Amygdala (tissue), 56 donors: ENCODE data around the gene PTPRG.

Source experiments
- DNase-seq, 56 donors: peaks; one replicate each; lab custom pipeline; 2025; lab: John Stamatoyannopoulos, UW

Gene PTPRG

DNA sequence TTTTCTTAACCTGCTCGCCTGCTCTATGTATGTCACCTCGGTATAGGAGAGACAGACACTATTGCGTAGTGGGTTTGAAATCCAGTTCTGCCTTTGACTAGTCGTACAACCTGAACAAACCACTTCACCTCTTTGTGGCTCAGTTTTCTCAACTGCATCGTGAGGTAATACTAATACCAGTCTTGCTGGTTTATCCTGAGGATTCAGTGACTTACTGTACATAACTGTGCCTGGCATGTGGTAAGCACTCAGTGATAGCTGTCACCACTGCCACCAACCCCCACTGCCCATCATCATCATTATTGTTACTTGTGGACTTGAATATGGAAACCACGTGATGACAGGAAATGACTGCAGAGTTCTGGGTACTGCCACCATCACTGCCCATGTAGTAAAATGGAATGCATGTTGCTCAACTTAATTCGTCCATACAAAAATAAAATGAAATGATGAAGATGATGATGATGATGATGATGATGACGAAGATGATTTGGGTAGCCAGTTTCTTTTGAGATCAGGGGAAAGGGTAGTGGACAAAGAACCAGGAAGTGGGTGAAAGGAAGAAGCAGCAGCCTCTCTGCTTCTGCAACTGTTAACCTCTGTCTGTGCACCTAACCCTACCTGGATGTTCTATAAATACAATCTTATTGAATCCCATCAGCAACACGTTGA is 583.9 kb downstream of the PTPRG start:
- DNase-seq: no peak

DNA sequence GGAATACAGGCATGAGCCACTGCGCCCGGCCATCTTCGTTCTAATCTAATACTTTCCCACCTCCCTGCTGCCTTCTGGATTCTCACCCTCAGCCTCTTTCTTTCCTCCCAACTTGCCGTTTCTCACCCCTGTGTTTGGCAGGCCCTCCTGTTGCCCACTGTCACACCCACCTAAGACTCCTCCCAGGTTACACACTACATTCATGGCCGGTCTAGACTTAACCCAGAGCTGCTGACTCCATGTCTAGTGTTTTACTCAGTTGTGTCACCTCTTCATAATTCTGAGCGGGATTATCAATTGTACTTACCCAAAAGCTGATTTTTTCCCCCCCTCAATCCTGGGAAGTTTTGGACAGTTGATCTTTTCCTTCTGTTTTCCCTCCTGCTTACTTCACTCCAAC is 588.2 kb downstream of the PTPRG start:
- no peak for DNase-seq

DNA sequence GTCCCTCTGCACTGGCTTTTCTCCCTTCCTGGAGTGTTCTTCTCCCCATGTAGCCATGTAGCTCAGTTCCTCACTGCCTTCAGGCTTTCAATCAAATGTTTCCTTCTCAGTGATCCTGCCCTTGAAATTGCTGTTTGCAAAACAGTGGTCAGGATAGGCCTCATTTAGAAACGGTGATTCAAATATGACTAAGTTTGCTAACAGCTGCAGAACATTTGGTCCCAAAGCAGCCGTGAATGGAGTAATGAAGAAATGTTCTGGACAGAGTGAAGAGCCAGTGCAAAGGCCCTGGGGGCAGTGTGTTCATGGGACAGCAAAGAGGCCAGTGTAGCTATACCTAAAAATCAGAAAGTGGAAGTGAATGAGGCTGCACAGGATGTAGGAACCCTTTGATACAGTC is 588.6 kb downstream of the PTPRG start:
- no peak for DNase-seq

DNA sequence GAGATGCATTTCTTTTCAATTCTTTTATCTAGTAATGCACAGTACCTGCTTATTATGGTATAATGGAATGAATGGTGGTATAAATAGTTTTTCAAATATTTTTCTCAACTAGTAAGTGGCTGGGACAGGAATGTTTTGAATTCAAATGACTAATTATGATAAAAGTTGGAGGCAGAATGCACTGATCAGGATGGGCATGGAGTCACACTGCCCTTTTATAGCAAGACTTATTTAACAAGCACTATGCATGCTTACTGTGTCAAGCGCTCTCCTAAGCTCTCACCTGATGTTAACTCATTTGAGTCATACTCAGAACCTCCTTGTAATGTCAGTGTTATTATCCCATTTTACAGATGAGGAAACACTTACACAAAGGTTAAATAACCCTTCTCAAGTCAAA is 590.2 kb downstream of the PTPRG start:
- no peak for DNase-seq

DNA sequence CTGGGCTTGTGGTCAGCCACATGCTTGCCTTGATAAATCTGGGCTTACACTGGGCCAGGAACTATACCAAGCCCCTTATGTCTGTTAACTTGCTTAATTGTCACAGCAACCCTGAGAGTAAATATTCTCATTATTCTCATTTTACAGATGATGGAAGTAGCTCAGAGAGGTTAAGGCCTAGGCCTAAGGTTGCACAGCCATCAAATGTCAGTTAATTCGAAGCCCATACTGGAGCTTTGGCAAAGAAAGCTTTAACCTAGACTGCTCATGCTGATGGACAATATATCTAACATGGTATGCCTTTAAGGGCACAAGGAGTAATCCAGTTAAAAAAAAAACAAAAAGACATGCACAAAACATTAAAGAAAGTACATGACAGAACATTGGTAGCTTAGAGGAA is 591.9 kb downstream of the PTPRG start:
- DNase-seq: no peak

DNA sequence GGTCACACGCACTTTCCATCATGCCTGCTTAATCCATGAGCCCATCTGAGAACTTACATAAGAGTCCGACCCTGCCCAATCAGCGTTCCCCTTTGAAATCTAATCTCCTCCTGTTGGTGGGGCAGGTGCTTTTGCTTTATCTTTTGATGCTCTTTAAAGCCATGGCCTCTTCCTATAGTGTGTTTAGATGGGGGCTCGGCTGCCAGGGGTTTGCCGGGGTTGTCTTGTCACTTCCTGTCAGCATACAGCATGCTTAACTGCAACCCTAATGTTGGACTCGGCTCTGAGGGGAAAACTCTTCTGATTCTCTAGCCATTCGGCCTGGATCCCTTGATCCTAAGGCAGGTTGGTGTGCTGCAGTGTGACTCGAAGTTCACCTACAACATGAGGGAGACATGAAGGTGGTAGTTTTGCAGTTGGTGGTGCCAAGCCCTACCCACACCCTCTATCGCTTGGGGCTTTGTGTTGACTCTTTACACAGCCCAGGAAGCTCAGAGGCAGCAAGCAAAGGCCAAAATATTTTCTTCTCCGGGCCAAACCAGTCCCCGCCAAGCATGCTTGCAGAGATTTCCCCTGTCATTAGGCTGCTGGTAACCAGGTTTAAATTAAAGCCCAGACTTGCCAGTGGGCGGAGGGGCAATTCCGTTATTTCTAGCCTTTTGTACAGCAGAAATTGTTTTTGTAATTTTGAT is 593.2 kb downstream of the PTPRG start:
- DNase-seq: no peak

DNA sequence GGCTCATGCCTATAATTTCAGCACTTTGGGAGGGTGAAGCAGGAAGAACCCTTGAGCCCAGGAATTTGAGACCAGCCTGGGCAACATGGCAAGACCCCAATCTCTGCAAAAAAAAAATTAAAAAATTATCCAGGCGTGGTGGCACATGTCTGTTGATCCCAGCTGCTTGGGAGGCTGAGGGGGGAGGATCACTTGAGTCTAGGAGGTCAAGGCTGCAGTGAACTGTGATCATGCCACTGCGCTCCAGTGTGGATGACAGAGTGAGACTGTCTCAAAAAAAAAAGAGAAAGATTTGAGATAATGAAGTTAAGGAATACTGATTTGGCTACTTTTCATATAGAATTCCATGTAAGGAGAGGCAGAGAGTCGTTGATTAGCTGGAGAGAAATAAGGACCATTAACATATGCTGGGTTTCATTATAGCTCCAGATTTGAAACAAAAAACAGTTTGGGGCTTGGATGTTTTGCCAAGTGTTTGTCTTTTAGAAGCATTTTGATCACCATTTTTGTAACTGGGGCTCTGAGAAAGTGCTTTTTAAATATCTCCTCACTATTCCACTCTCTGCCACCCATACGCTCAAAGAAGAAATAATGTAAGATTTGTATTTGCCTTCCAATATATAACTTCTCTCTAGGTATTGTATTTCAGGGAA is 597.8 kb downstream of the PTPRG start:
- no peak for DNase-seq

DNA sequence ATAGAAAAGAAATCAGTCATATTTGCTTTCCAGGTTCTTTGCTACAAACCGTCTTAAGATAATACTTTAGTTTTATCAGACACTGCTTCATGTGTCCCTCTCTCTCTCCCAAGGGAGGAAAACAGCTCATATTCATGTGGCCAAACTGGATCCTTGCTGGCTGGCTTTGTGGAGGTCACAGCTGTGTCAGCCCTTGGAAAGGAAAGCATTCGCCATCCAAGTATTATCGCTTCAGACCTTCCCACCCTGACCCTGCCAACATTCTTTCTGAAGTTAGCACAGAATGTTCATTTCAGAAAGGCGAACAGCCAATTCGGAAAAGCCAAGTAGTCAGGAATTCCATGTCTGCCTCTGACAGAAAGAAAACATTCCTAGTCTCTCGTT is 598.3 kb downstream of the PTPRG start:
- no peak for DNase-seq

DNA sequence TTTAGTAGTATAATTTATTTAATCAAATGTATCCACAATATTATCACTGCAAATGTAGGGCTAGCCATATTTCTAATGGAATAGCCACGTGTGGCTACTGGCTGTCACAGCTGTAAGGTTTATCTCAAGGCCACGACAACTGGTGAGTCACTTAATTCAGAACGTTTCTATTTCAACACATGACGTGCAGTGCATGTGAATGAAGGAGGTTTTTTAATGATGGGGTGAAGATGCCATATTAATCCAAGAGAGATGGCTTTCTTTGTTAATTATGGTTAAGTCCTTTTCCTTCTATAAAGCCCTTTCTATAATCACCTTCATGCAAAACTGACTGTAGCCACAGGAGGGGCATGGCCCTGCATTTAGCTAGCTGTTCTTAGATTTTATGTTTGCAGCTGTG is 600.0 kb downstream of the PTPRG start:
- no peak for DNase-seq

DNA sequence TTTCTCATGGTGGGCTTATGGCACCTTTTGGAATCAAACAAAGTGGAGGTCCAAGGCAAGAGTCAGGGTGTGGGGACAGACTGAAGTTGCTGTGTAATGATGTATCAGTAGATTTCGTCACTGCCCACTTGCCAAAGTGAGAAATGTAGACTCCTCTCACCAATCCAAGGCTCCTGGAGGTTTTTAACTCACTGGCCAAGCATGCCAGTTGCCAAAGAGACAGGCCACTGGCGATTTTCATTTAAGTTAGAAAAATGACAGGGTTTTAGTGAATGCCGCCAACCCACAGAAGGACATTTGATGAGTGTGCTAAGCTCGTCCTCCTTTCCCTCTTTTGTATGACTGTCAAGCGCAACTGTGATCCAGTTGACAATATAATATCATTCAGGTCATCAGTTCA is 602.8 kb downstream of the PTPRG start:
- DNase-seq: no peak

DNA sequence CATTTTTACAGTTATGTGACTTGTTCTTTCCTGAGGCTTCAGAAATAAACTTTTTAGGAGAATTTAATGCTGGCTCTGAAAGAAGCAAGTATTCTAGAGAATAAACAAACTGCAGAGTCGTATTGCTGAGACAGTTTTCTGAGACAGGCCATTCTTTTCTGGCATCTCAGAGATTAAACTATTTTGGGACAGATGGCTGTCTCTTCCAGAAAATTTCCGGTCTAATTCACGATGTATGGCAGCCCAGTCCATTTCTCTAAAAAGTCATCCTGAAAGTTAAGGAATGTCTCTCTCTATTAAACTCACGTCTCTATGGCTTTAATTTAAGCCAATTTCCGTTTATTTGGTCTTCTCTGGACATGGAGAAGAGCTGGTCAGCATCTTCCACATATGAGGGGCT is 603.4 kb downstream of the PTPRG start:
- no peak for DNase-seq

DNA sequence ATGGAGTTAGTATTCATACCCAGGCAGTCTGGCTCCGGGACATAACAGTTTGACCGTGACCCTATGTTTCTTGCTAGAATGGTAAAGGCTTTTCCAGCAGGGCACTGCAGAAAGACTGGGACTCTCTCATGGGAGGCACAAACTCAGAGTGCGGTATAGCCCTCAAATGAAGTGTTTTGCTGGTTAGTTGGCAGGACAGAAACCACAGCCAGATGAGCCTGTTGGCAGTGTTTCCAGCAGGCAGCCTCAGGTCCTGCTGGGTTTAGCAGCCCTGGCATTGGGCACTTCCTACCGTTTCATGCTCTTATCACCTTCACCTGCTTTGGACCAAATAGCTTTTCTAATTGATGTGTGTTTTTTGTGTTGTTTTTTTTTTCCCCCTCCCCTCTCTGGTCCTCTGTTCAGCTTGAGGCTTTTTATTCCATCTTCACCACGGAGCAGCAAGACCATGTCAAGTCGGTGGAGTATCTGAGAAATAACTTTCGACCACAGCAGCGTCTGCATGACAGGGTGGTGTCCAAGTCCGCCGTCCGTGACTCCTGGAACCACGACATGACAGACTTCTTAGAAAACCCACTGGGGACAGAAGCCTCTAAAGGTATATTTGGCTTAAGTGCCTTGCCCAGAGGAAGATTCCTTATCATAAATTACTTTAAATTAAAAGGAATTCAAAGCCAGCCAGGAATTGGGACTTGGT is 606.3 kb downstream of the PTPRG start:
- no peak for DNase-seq

DNA sequence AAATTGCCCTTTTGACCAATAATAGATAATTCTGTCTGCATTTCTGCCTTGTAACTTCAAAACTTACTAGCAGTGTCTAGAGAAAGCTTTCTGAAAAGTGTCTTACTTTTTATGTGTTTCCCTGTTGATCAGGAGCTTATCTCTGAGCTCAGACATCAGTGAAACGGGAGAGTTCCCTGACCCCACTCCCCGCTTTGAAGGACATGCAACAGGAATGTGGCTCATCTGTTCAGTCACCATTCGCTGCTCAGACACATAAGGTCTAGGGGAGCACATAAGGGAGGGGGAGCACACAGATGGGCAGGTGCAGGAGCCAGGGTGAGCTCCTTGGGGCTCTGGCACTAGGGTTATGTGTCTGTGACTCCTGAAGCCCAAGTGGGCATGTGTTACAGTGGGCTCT is 607.0 kb downstream of the PTPRG start:
- no peak for DNase-seq

DNA sequence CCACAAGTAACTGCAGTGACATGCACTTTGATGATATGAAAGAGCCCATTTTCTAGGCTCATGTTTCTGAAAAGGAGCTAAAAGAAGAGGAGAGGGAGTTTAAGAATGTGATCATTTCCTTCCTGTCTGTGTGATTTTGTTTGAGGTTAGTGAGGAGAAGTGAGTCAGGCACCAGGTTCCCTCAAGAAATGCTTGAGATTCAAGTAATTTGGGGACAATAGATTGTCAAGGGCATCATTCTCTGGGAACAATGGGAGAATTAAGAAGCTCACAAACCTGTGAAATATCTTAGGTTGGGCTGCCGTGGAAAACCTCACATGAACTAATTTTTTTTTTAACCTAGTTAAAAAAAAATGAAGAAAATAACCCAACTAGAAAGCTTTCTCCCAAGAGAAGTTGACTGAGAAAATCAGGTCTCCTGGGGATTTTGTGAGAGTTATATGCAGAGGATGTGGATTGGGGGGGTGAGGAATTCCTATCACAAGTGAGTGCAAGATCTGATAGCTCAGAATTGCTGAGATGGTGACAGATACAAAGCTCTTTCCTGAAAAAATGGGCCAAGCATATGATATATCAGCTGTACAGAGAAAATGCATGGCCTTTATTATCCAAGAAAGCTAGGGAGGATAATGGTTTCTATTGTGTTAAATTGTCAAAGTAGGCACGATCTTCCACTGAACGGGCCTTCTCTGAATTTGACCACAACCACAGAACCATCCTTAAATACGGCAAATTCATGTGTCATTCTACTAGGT is 608.7 kb downstream of the PTPRG start:
- DNase-seq: no peak

DNA sequence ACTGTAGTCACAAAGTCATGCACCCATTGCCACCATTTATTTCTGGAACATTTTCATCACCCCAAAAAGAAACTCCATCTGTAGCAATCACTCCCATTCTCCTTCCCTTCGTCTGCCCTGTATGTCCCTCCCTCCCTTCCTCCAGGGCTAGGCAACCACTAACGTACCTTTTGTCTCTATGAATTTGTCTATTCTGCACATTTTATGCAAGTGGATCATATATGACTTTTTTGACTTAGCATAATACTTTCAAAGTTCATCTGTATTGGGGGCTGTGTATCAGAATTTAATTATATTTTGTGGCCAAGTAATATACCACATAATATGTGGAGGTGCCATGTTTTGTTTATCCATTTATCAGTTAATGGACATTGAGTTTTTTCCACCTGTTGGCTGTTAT is 610.4 kb downstream of the PTPRG start:
- DNase-seq: no peak

DNA sequence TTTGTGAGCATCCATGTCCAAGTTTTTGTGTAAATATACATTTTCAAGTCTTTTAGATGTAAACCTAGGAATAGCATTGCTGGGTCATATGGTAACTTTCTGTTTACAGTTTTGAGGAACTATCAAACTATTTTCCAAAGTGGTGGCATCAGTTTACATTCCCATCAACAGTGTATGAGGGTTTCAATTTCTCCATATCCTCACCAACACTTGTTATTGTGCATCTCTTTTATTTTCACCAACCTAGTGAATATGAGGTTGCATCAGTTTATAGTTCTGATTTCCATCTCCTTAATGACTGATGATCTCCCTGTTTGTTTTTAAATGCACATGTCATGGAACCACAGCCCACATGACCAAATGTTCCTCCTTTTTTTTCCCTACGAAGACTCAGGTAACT is 610.8 kb downstream of the PTPRG start:
- no peak for DNase-seq

DNA sequence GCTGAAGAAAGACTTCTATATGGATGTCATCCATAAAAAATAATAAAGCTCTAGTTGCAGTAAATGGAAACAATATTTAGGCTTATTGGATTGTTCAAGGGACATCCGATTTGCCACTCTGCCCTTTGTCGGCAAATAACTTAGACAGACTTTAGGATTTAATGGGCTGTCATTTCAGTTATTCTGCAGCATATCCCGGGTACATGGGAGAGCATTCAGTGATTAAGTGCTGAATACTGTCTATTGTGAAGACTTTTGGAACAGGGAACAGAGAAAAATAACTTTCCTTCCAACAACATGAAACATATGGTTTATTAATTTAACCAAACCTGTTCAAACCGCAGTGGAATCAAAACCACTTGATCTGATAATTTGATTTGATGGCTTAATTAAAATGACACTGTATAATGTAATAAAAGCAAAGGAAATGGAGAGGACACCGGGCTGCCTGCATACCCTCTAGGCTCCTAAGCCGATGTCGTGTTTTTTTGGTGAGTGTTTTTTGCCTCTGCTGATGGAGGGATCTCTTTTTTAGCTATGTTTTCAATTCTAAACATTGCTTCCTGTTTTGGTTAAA is 612.7 kb downstream of the PTPRG start:
- DNase-seq: no peak

DNA sequence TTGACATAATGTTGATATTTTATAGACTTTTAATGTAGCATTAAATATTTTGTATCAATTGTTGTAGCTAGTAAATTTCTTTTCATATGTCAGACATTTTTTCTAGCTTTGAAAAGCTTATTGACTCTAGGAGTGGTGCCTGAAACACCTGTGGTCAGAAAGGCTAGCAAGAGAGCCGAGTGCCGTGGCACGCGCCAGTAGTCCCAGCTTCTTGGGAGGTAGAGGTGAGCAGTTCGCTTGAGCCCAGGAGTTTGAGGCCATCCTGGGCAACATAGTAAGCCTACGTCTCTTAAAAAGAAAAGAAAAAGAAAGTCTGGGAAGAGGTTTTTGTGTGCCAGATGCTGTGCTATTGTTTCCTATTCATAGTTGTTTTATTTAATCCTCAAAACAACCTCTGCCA is 613.8 kb downstream of the PTPRG start:
- DNase-seq: no peak

DNA sequence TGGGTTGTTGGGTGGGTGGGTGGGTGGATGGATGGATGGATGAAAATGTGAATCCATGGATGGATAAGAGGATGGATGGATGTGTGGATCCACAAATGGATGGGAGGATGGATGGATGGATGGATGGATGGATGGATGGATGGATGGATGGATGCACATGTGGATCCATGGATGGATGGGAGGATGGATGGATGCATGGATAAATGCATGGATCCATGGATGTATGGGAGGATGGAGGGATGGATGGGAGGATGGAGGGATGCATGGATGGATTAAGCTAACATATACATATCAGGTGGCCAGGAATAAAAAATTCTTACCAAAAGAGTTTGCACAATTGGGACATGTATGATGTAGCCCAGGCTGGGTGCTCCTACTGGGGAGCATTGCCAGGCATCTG is 616.7 kb downstream of the PTPRG start:
- DNase-seq: no peak
